ENCODE data around the gene SLC19A1. TPM values are rescaled to one million over a fixed set of nuclear protein-coding genes. Genes with fewer than 3 reads are reported as not detected.
"Not testable (repeated sequence)": the region's sequence is repeated elsewhere in the genome, so short reads cannot be mapped to it uniquely, and the experiment has no call there.

The SLC19A1 gene
- total RNA-seq, 1 donor from 2014 or later: 9.0 TPM

- no peak for FAIRE-seq
- DNase-seq (ENCODE audit: low spot score in 2 of 2): no peak
These were observed 32.4 kb downstream of the SLC19A1 start for GRCh38 chr21:45509566-45510465.

GRCh38 chr21:45508607-45509565 is 33.4 kb downstream of the SLC19A1 start:
- DNase-seq (ENCODE audit: low spot score in 2 of 2) (no peak), FAIRE-seq (no peak)

GRCh38 chr21:45507888-45508508 is 34.2 kb downstream of the SLC19A1 start:
- no peak for DNase-seq (ENCODE audit: low spot score in 2 of 2)
- FAIRE-seq: no peak

GRCh38 chr21:45507523-45507875 is 34.7 kb downstream of the SLC19A1 start:
- DNase-seq (ENCODE audit: low spot score in 2 of 2) (no peak), FAIRE-seq (no peak)

GRCh38 chr21:45506836-45507522 is 35.3 kb downstream of the SLC19A1 start:
- no peak for FAIRE-seq
- no peak for DNase-seq (ENCODE audit: low spot score in 2 of 2)

- no peak for FAIRE-seq
- no peak for DNase-seq (ENCODE audit: low spot score in 2 of 2)
These were observed 35.9 kb downstream of the SLC19A1 start for GRCh38 chr21:45506241-45506817.

- no peak for FAIRE-seq
These were observed 36.7 kb downstream of the SLC19A1 start for GRCh38 chr21:45505416-45506021.

GRCh38 chr21:45504516-45505415 is 37.5 kb downstream of the SLC19A1 start:
- no peak for FAIRE-seq
- no peak for DNase-seq (ENCODE audit: low spot score in 2 of 2)

More at GRCh38 chr21:45505416-45506021, 36.7 kb downstream of the SLC19A1 start:
- no peak for DNase-seq (ENCODE audit: low spot score in 2 of 2)

GRCh38 chr21:45504021-45504515 is 38.2 kb downstream of the SLC19A1 start:
- DNase-seq (ENCODE audit: low spot score in 2 of 2): no peak
- no peak for FAIRE-seq

GRCh38 chr21:45503226-45503625 is 39.0 kb downstream of the SLC19A1 start:
- DNase-seq (ENCODE audit: low spot score in 2 of 2); FAIRE-seq: not testable (repeated sequence)

GRCh38 chr21:45502600-45502999 is 39.6 kb downstream of the SLC19A1 start:
- FAIRE-seq: no peak
- DNase-seq (ENCODE audit: low spot score in 2 of 2): no peak

- DNase-seq (ENCODE audit: low spot score in 2 of 2): no peak
- no peak for FAIRE-seq
These were observed 40.3 kb downstream of the SLC19A1 start for GRCh38 chr21:45502006-45502345.

GRCh38 chr21:45501081-45502005 is 40.9 kb downstream of the SLC19A1 start:
- DNase-seq (ENCODE audit: low spot score in 2 of 2); FAIRE-seq: not testable (repeated sequence)

- DNase-seq (ENCODE audit: low spot score in 2 of 2): no peak
- no peak for FAIRE-seq
These were observed 42.2 kb downstream of the SLC19A1 start for GRCh38 chr21:45499970-45500577.

GRCh38 chr21:45499201-45499750 is 43.0 kb downstream of the SLC19A1 start:
- no peak for DNase-seq (ENCODE audit: low spot score in 2 of 2)
- FAIRE-seq: no peak

GRCh38 chr21:45498646-45499000 is 43.6 kb downstream of the SLC19A1 start:
- FAIRE-seq (no peak), DNase-seq (ENCODE audit: low spot score in 2 of 2) (no peak)
